KMS-11 (cell line): ENCODE measurements around the gene PLEKHA4.
"Not testable (repeated sequence)": the region's sequence is repeated elsewhere in the genome, so short reads cannot be mapped to it uniquely, and the experiment has no call there.

Source experiments
- H2AFZ ChIP-seq: fragments of 200-600 bp; sonication (generic); 2 replicates; pipeline ENCODE4 v1.6.1; 2016; ENCODE audit warnings: antibody characterized with exemption, mixed run types, low read depth
- H3K27ac ChIP-seq: fragments of 200-600 bp; sonication (generic); 2 replicates; pipeline ENCODE4 v1.6.1; 2016; ENCODE audit warnings: mild to moderate bottlenecking, mixed run types
- H3K27me3 ChIP-seq: fragments of 200-600 bp; sonication (generic); 2 replicates; pipeline ENCODE4 v1.6.1; 2017; ENCODE audit warnings: mild to moderate bottlenecking, low read depth, mixed run types, moderate library complexity; ENCODE audit not compliant: insufficient read depth
- H3K36me3 ChIP-seq: fragments of 200-600 bp; sonication (generic); 2 replicates; pipeline ENCODE4 v1.6.1; 2017; ENCODE audit warnings: mild to moderate bottlenecking, mixed run types; ENCODE audit not compliant: insufficient read depth
- H3K4me1 ChIP-seq: fragments of 200-600 bp; sonication (generic); 2 replicates; pipeline ENCODE4 v1.6.1; 2016; ENCODE audit warnings: mild to moderate bottlenecking, low read depth, mixed run types; ENCODE audit not compliant: poor library complexity, severe bottlenecking
- H3K4me2 ChIP-seq: fragments of 200-600 bp; sonication (generic); 2 replicates; pipeline ENCODE4 v1.7.0; 2016; ENCODE audit warnings: mild to moderate bottlenecking, mixed run types
- H3K4me3 ChIP-seq: fragments of 200-600 bp; sonication (generic); IDR thresholded peaks from 2 replicates; pipeline ENCODE4 v1.6.1; 2017; ENCODE audit warnings: low read depth, low read length, mixed read lengths; ENCODE audit not compliant: insufficient read depth
- H3K79me2 ChIP-seq: fragments of 200-600 bp; sonication (generic); 2 replicates; pipeline ENCODE4 v1.6.1; 2016; ENCODE audit warnings: low read depth, mixed run types; ENCODE audit not compliant: insufficient read depth
- H3K9ac ChIP-seq: fragments of 200-600 bp; sonication (generic); 2 replicates; pipeline ENCODE4 v1.6.1; 2016; ENCODE audit warnings: mild to moderate bottlenecking, mixed run types
- H4K20me1 ChIP-seq: fragments of 200-600 bp; sonication (generic); 2 replicates; pipeline ENCODE4 v1.6.1; 2016; ENCODE audit warnings: mild to moderate bottlenecking, mixed run types; ENCODE audit not compliant: insufficient read depth
- TF ChIP-seq, protein P1 (sequence below): fragments of 200-600 bp; sonication (generic); conservative IDR thresholded peaks from 2 replicates; pipeline ENCODE4 v1.6.1; 2017; ENCODE audit warnings: low read depth, mild to moderate bottlenecking, antibody characterized with exemption, low read length, moderate library complexity, mixed read lengths

PLEKHA4 gene

DNA sequence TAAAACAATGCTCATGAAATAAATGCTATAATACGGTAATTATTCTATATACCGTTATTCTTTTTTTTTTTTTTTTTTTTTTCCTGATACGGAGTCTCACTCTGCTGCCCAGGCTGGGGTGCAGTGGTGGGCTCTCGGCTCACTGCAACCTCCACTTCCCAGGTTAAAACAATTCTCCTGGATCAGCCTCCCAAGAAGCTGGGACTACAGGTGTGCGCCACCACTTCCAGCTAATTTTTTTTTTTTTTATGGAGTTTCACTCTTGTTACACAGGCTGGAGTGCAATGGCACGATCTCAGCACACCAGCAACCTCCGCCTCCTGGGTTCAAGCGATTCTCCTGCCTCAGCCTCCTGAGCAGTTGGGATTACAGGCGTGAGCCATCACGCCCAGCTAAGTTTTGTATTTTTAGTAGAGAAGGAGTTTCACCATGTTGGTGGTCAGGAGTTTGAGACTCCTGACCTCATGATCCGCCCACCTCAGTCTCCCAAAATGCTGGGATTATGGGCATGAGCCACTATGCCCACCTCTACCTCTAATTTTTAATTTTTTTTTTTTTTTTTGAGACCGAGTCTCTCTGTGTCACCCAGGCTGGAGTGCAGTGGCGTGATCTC lies 10.7 kb upstream of the PLEKHA4 start:
- H3K9ac ChIP-seq = no peak overlapping the region
- no peak overlapping the region for H2AFZ ChIP-seq
- H3K27ac ChIP-seq = no peak overlapping the region
- H3K4me1 ChIP-seq = peaks cover 43% of the 10 kb centered on the region
- TF ChIP-seq, protein P1, sequence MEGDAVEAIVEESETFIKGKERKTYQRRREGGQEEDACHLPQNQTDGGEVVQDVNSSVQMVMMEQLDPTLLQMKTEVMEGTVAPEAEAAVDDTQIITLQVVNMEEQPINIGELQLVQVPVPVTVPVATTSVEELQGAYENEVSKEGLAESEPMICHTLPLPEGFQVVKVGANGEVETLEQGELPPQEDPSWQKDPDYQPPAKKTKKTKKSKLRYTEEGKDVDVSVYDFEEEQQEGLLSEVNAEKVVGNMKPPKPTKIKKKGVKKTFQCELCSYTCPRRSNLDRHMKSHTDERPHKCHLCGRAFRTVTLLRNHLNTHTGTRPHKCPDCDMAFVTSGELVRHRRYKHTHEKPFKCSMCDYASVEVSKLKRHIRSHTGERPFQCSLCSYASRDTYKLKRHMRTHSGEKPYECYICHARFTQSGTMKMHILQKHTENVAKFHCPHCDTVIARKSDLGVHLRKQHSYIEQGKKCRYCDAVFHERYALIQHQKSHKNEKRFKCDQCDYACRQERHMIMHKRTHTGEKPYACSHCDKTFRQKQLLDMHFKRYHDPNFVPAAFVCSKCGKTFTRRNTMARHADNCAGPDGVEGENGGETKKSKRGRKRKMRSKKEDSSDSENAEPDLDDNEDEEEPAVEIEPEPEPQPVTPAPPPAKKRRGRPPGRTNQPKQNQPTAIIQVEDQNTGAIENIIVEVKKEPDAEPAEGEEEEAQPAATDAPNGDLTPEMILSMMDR = no peak
- peaks cover 7% of the 10 kb centered on the region for H3K79me2 ChIP-seq
- H3K27me3 ChIP-seq = no peaks in the 10 kb centered on the region
- no peak overlapping the region for H3K4me2 ChIP-seq
- H3K4me3 ChIP-seq = no peak overlapping the region
- no peaks in the 10 kb centered on the region for H3K36me3 ChIP-seq
- H4K20me1 ChIP-seq = no peaks in the 10 kb centered on the region

DNA sequence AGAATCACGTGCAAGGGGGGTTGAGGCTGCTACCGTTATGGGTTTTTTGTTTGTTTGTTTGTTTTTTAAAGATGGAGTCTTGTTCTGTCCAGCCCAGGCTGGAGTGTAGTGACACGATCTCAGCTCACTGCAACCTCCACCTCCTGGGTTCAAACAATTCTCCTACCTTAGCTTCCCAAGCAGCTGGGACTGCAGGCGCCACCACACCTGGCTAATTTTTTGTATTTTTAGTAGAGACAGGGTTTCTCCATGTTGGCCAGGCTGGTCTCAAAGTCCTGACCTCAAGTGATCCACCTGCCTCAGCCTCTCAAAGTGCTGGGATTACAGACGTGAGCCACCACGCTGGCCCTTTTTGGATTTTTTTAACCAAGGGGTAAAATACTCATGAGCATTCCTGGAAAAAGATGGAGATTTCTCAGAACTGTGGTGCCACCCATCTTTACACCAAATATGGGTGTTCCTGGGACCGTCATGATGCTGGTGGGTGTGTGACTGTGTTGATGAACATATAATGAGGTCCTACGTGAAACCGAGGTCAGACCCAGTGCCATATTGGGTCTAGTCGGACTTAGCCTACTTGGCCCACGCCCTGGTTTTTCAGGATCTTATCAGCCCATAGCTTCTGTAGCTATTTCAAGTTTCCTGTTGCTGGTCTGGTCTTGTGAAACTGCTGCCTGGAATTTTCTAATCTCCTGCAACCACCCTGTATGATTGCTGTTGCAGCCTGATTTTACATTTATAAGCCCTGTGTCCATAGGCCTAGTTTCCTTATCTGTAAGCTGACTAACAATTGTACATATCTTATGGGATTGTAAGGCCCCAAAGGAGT lies 10.0 kb upstream of the PLEKHA4 start:
- Histone ChIP-seq H3K4me1 (peaks cover 51% of the 10 kb centered on the region), H3K27ac (no peak overlapping the region), H3K9ac (no peak overlapping the region), H3K36me3 (no peaks in the 10 kb centered on the region), H4K20me1 (no peaks in the 10 kb centered on the region), H3K27me3 (no peaks in the 10 kb centered on the region), H3K4me3 (no peak overlapping the region), H2AFZ (no peak overlapping the region), H3K79me2 (peaks cover 14% of the 10 kb centered on the region), H3K4me2 (no peak overlapping the region)
- TF ChIP-seq, protein P1 = no peak

DNA sequence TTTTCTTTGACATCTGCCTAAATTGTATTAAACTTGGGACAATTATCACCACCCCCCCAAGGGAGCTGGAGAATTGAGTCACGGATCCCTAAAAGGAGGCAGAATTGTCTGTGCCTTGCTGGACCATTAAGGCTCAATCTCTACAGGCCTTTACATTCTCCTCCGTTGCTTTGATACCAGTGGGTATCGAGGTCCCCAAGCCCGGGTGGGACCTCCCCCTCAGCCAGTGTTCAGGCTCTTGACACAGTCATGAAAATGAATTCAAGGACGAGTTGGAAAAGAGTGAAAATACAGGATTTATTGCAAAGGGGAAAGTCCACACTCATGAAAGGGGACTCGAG lies 9.4 kb upstream of the PLEKHA4 start:
- peaks cover 52% of the 10 kb centered on the region for H3K4me1 ChIP-seq
- no peak overlapping the region for H3K4me3 ChIP-seq
- H3K9ac ChIP-seq = no peak overlapping the region
- peaks cover 20% of the 10 kb centered on the region for H3K79me2 ChIP-seq
- no peak overlapping the region; the same call in 1 of the 2 replicates for H3K27ac ChIP-seq
- H2AFZ ChIP-seq = no peak overlapping the region
- no peaks in the 10 kb centered on the region for H3K36me3 ChIP-seq
- no peaks in the 10 kb centered on the region for H4K20me1 ChIP-seq
- TF ChIP-seq, protein P1 = no peak
- H3K27me3 ChIP-seq = no peaks in the 10 kb centered on the region
- H3K4me2 ChIP-seq = no peak overlapping the region

DNA sequence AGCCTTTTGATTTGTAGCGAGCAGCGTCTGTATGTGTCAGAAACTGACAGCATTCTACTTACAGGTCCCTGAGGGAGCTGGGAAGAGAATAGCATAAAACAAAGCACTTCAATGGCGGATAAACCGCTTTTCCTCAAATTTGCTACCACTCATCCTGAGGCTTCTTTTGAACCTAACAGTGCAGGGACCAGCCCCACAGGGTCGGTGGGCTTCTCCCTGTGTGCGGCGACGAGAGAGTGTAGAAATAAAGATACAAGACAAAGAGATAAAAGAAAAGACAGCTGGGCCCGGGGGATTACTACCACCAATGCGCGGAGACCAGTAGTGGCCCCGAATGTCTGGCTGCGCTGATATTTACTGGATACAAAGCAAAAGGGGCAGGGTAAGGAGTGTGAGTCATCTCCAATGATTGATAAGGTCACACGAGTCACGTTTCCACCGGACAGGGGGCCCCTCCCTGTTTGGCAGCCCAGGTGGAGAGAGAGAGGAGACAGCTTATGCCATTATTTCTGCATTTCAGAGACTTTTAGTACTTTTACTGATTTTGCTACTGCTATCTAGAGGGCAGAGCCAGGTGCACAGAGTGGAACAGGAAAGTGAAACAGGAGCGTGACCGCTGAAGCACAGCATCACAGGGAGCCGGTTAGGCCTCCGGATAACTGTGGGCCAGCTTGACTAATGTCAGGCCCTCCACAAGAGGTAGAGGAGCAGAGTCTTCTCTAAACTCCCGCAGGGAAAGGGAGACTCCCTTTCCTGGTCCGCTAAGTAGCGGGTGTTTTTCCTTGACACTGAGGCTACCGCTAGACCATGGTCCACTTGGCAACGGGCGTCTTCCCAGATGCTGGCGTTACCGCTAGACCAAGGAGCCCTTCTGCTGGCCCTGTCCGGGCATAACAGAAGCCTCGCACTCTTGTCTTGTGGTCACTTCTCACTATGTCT lies 7.9 kb upstream of the PLEKHA4 start:
- H4K20me1 ChIP-seq = not testable (repeated sequence)

More for the DNA sequence above, 7.9 kb upstream of the PLEKHA4 start:
- Histone ChIP-seq H3K9ac (peak overlapping the region; percentile 99), H3K4me2 (peak overlapping the region; percentile 80), H3K27ac (peak overlapping the region; percentile 98), H3K4me1 (peaks cover 52% of the 10 kb centered on the region), H3K79me2 (peaks cover 26% of the 10 kb centered on the region)
- H3K27me3 ChIP-seq, H3K36me3 ChIP-seq, H3K4me3 ChIP-seq, H2AFZ ChIP-seq: not testable (repeated sequence)
